ENCODE results near the gene BHLHE40. TPM values are rescaled to one million over a fixed set of nuclear protein-coding genes. Genes with fewer than 3 reads are reported as not detected.

The BHLHE40 gene
- total and polyA plus RNA-seq, 7 donors: 11.1 to 81.9 (median 22.2) TPM

GRCh38 chr3:5005367-5005766 lies 26.1 kb downstream of the BHLHE40 start:
- intact Hi-C loops (cut with DNase I): no loop called here
- H3K4me3 ChIP-seq: no peak overlapping the region
- H3K36me3 ChIP-seq: no peaks in the 10 kb centered on the region
- H3K27ac ChIP-seq: no peak overlapping the region
- H3K27me3 ChIP-seq: no peaks in the 10 kb centered on the region
- H3K9me3 ChIP-seq: no peaks in the 10 kb centered on the region
- 39 to 60% methylated on average over 4 of the region's 4 CpGs for WGBS, 2 donors
- TF ChIP-seq CTCF (IDR thresholded peaks at IDR 0.05) (no peak), POLR2AphosphoS5 (IDR thresholded peaks at IDR 0.05) (no peak), EP300 (IDR thresholded peaks at IDR 0.05) (no peak), POLR2A (IDR thresholded peaks at IDR 0.05) (no peak)
- H3K4me1 ChIP-seq: no peaks in the 10 kb centered on the region
- peak; percentile 39 for DNase-seq

GRCh38 chr3:5006755-5007202 lies 27.5 kb downstream of the BHLHE40 start:
- DNase-seq: peak; percentile 63
- intact Hi-C loops (cut with DNase I): no loop called here
- Histone ChIP-seq H3K4me1 (no peaks in the 10 kb centered on the region), H3K4me3 (no peak overlapping the region), H3K27ac (no peak overlapping the region), H3K36me3 (no peaks in the 10 kb centered on the region), H3K9me3 (no peaks in the 10 kb centered on the region), H3K27me3 (no peaks in the 10 kb centered on the region)
- 50 to 84% methylated on average over 9 of the region's 9 CpGs for WGBS, 2 donors
- TF ChIP-seq CTCF (IDR thresholded peaks at IDR 0.05) (no peak), POLR2AphosphoS5 (IDR thresholded peaks at IDR 0.05) (no peak), POLR2A (IDR thresholded peaks at IDR 0.05) (no peak), EP300 (IDR thresholded peaks at IDR 0.05) (no peak)

DNA sequence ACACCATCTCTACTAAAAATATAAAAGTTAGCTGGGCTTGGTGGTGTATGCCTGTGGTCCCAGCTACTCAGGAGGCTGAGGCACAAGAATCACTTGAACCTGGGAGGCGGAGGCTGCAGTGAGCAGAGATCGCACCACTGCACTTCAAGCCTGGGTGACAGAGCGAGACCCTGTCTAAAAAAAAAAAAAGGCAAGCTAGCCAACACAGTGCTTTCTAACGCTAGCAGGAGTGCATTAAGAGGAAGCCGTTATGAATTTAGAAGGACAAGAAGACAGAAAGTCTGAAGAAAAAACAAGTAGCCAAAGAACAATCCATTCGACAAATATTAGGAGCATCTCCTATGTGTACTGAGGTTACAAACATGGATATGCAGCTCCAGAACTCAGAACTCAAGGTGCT lies 28.6 kb downstream of the BHLHE40 start:
- no peak overlapping the region for H3K4me3 ChIP-seq
- intact Hi-C loops (cut with DNase I): no loop called here
- no peaks in the 10 kb centered on the region for H3K9me3 ChIP-seq
- 72 to 86% methylated on average over 6 of the region's 6 CpGs for WGBS, 2 donors
- TF ChIP-seq EP300 (IDR thresholded peaks at IDR 0.05): no peak
- TF ChIP-seq POLR2AphosphoS5 (IDR thresholded peaks at IDR 0.05): no peak
- no peak for TF ChIP-seq POLR2A (IDR thresholded peaks at IDR 0.05)
- no peak for TF ChIP-seq CTCF (IDR thresholded peaks at IDR 0.05)
- no peaks in the 10 kb centered on the region for H3K4me1 ChIP-seq
- H3K36me3 ChIP-seq: no peaks in the 10 kb centered on the region
- DNase-seq: no peak
- H3K27me3 ChIP-seq: no peaks in the 10 kb centered on the region
- H3K27ac ChIP-seq: no peak overlapping the region

- Histone ChIP-seq H3K4me3 (no peak overlapping the region), H3K27ac (no peak overlapping the region), H3K4me1 (no peaks in the 10 kb centered on the region), H3K9me3 (no peaks in the 10 kb centered on the region), H3K36me3 (no peaks in the 10 kb centered on the region), H3K27me3 (no peaks in the 10 kb centered on the region)
- 78 to 80% methylated on average over 12 of the region's 12 CpGs for WGBS, 2 donors
- no peak for DNase-seq
- TF ChIP-seq CTCF (IDR thresholded peaks at IDR 0.05) (no peak), EP300 (IDR thresholded peaks at IDR 0.05) (no peak), POLR2A (IDR thresholded peaks at IDR 0.05) (no peak), POLR2AphosphoS5 (IDR thresholded peaks at IDR 0.05) (no peak)
- intact Hi-C loops (cut with DNase I): no loop called here
Observed at GRCh38 chr3:5009506-5010109, 30.4 kb downstream of the BHLHE40 start.

DNA sequence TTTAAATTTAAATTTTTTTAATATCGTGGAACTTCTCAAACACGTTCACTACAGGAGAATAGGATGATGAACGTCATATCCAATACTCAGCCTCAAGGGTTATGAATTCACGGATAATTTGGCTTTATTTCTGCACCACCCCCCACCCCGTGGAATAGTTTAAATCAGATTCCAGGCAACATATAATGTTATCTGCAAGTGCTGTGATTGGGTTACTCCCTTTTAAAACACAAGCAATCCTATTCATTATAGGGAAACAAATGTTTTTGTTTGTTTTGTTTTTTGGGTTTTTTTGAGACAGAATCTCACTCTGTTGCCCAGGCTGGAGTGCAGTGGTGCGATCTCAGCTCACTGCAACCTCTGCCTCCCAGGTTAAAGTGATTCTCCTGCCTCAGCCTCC lies 30.9 kb downstream of the BHLHE40 start:
- Histone ChIP-seq H3K27me3 (no peaks in the 10 kb centered on the region), H3K36me3 (no peaks in the 10 kb centered on the region), H3K27ac (no peak overlapping the region), H3K4me3 (no peak overlapping the region), H3K9me3 (no peaks in the 10 kb centered on the region), H3K4me1 (no peaks in the 10 kb centered on the region)
- whole genome bisulfite sequencing, 2 donors: 95 to 96% methylated on average over 6 of the region's 6 CpGs
- no peak for DNase-seq
- intact Hi-C loops (cut with DNase I): no loop called here
- TF ChIP-seq POLR2A (IDR thresholded peaks at IDR 0.05) (no peak), CTCF (IDR thresholded peaks at IDR 0.05) (no peak), POLR2AphosphoS5 (IDR thresholded peaks at IDR 0.05) (no peak), EP300 (IDR thresholded peaks at IDR 0.05) (no peak)

All from sigmoid colon (tissue), 7 donors.